OCI-LY7 (cell line): ENCODE results near the gene HS6ST3. TPM values are rescaled to one million over a fixed set of nuclear protein-coding genes. Genes with fewer than 3 reads are reported as not detected.

ENCODE experiments used
- BruUV-seq: library from RNA; stranded (reverse); fragments of 400-500 nt; replicated peaks from 2 replicates; lab custom pipeline; 2021; lab: Mats Ljungman, UMichigan
- CTCF ChIA-PET: fragments of 300-600 bp; sonication (Branson Sonifier 250); formaldehyde crosslinking; loops from one replicate; lab custom pipeline; 2022; ENCODE audit warnings: antibody characterized with exemption; ENCODE audit not compliant: unreplicated experiment; lab: Charles Lee
- POLR2A ChIA-PET: fragments of 300-600 bp; sonication (Branson Sonifier 250); formaldehyde crosslinking; loops from one replicate; lab custom pipeline; 2022; ENCODE audit warnings: antibody characterized with exemption; lab: Charles Lee
- DNase-seq: peaks from one replicate; pipeline ENCODE4 v3.0.0-alpha.2; 2015; ENCODE audit warnings: low spot score
- H2AFZ ChIP-seq: fragments of 200-600 bp; sonication (generic), shearing (Covaris generic); 2 replicates; pipeline ENCODE4 v1.6.1; 2014; ENCODE audit warnings: mild to moderate bottlenecking, antibody characterized with exemption, low read length, moderate library complexity
- H3K27ac ChIP-seq: fragments of 200-600 bp; sonication (generic); 2 replicates; pipeline ENCODE4 v1.5.1; 2014; ENCODE audit warnings: mixed run types, low read depth, mild to moderate bottlenecking, moderate library complexity, low read length, inconsistent platforms; ENCODE audit not compliant: poor library complexity, severe bottlenecking
- H3K36me3 ChIP-seq: fragments of 200-600 bp; sonication (generic); 2 replicates; pipeline ENCODE4 v1.6.1; 2014; ENCODE audit warnings: mild to moderate bottlenecking, antibody characterized with exemption, low read length, moderate library complexity, mixed read lengths; ENCODE audit not compliant: insufficient read depth
- H3K4me1 ChIP-seq: fragments of 200-600 bp; sonication (generic); 2 replicates; pipeline ENCODE4 v1.5.1; 2014; ENCODE audit warnings: mild to moderate bottlenecking, low read length; ENCODE audit not compliant: insufficient read depth, poor library complexity, severe bottlenecking
- H3K4me2 ChIP-seq: fragments of 200-600 bp; sonication (generic); 2 replicates; pipeline ENCODE4 v1.6.1; 2014; ENCODE audit warnings: mild to moderate bottlenecking, low read length
- H3K4me3 ChIP-seq: fragments of 200-600 bp; sonication (generic); 2 replicates; pipeline ENCODE4 v1.5.1; 2014; ENCODE audit warnings: mild to moderate bottlenecking, low read depth, low read length; ENCODE audit not compliant: poor library complexity, severe bottlenecking
- H3K79me2 ChIP-seq: fragments of 200-600 bp; sonication (generic); 2 replicates; pipeline ENCODE4 v1.6.1; 2016; ENCODE audit warnings: low read depth, mild to moderate bottlenecking, low read length, moderate library complexity, mixed read lengths; ENCODE audit not compliant: insufficient read depth
- H3K9me2 ChIP-seq: fragments of 200-600 bp; sonication (generic); 2 replicates; pipeline ENCODE4 v1.6.1; 2016; ENCODE audit warnings: mild to moderate bottlenecking, low read length, mixed read lengths; ENCODE audit not compliant: insufficient read depth
- H3K9me3 ChIP-seq: fragments of 200-600 bp; sonication (generic); 2 replicates; pipeline ENCODE4 v1.6.1; 2014; ENCODE audit warnings: mild to moderate bottlenecking, mixed run types, low read length, mixed read lengths
- H4K20me1 ChIP-seq: fragments of 200-600 bp; sonication (generic); 2 replicates; pipeline ENCODE4 v1.6.1; 2014; ENCODE audit warnings: mild to moderate bottlenecking, antibody characterized with exemption, low read length, moderate library complexity, mixed read lengths; ENCODE audit not compliant: insufficient read depth
- CTCF ChIP-seq: fragments of 200-600 bp; sonication (generic); conservative IDR thresholded peaks from 2 replicates; pipeline ENCODE4 v1.5.1; 2014; ENCODE audit warnings: mild to moderate bottlenecking, antibody characterized with exemption, low read length, moderate library complexity, mixed read lengths
- EZH2phosphoT487 ChIP-seq: fragments of 200-600 bp; sonication (generic); IDR thresholded peaks from 2 replicates; pipeline ENCODE4 v1.6.1; 2018; ENCODE audit warnings: low read depth, borderline replicate concordance, mild to moderate bottlenecking, mixed run types, antibody characterized with exemption, low read length, moderate library complexity, mixed read lengths
- intact Hi-C: fragments of 100-400 bp; cut with micrococcal nuclease; formaldehyde crosslinking; loops from one replicate; pipeline ENCODE4 v1.10.0; 2022; ENCODE audit not compliant: unreplicated experiment
- total RNA-seq, 2 experiments: library from RNA; depleted of rRNA in 1 of 2; stranded (reverse); fragments of >200 nt in 1 of 2; shearing (Covaris generic) in 1 of 2; gene quantifications; 2 replicates each; pipeline ENCODE4 v1.2.3, GENCODE V29; 2014 to 2022

The HS6ST3 gene
- total RNA-seq, 2 experiments from 2014 or later, result not detected

DNA sequence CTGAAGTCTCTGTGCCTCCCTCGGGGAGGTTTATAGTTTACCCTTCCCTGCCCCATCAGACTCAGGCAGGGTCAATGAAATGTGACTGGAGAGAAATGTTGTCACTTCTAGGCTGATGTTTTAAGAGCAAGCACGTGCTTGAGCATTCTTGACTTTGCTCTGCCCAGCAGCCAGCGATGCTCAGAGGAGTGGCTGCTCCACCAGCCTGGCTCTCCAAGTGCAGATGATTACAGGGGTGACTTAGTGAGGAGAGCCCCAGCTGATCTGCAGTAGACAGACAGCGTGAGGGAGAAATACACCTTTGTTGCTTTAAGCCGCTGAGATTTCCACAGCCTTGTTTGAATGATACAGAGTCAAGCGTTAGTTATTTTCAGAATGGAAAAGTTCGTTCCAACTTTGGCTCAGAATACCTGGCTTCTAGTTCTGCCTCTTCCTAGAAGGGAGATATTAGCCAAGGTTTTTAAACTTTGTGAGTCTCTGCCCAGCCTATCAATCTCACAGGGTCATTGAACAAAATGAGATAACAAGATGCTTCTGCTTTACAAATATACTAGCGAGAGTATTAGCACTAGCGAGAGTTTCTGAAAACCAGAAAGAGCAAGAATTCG, 760.7 kb downstream of the HS6ST3 start:
- H3K4me2 ChIP-seq, result no peak overlapping the region
- intact Hi-C loops, result no loop called here
- no peaks in the 10 kb centered on the region for H3K9me3 ChIP-seq
- no peak overlapping the region for H3K27ac ChIP-seq
- H3K4me3 ChIP-seq, result no peak overlapping the region
- no peaks in the 10 kb centered on the region for H3K9me2 ChIP-seq
- BruUV-seq, result no TSS peak
- TF ChIP-seq EZH2phosphoT487, result no peak
- no peak for TF ChIP-seq CTCF
- no peaks in the 10 kb centered on the region for H3K79me2 ChIP-seq
- CTCF ChIA-PET, result no interaction called here
- H3K4me1 ChIP-seq, result no peaks in the 10 kb centered on the region
- H2AFZ ChIP-seq, result no peak overlapping the region
- H4K20me1 ChIP-seq, result no peaks in the 10 kb centered on the region
- POLR2A ChIA-PET, result no interaction called here
- H3K36me3 ChIP-seq, result no peaks in the 10 kb centered on the region
- no peak for DNase-seq

GRCh38 chr13:96851856-96852445, 762.0 kb downstream of the HS6ST3 start:
- POLR2A ChIA-PET, result no interaction called here

More at GRCh38 chr13:96851856-96852445, 762.0 kb downstream of the HS6ST3 start:
- no peaks in the 10 kb centered on the region for H3K4me1 ChIP-seq
- DNase-seq, result no peak
- H2AFZ ChIP-seq, result no peak overlapping the region
- H3K36me3 ChIP-seq, result no peaks in the 10 kb centered on the region
- H3K79me2 ChIP-seq, result no peaks in the 10 kb centered on the region
- H3K9me3 ChIP-seq, result no peaks in the 10 kb centered on the region
- no peaks in the 10 kb centered on the region for H4K20me1 ChIP-seq
- CTCF ChIA-PET, result no interaction called here
- H3K4me2 ChIP-seq, result no peak overlapping the region
- no peak for TF ChIP-seq EZH2phosphoT487
- no peak for TF ChIP-seq CTCF
- H3K4me3 ChIP-seq, result no peak overlapping the region
- H3K9me2 ChIP-seq, result no peaks in the 10 kb centered on the region
- H3K27ac ChIP-seq, result no peak overlapping the region
- intact Hi-C loops, result no loop called here
- BruUV-seq, result no TSS peak
